Liver (tissue), 3 donors: ENCODE results near the gene SOX15.

Experiments
- TAF1 ChIP-seq: conservative IDR thresholded peaks from 2 replicates; pipeline ENCODE4 v1.6.1; 2016; ENCODE audit warnings: antibody characterized with exemption, mild to moderate bottlenecking
- TF ChIP-seq, protein P1 (sequence below): fragments of 150-350 bp; IDR thresholded peaks from 2 replicates; pipeline ENCODE4 v1.5.1; 2017; ENCODE audit warnings: improper control_type of control experiment, low read depth, low read length; ENCODE audit not compliant: missing input control
- donor health status: healthy.
- donor health status: healthy.

GRCh38 chr17:7615265-7615747, 25.4 kb upstream of the SOX15 start:
- TF ChIP-seq, protein P1, sequence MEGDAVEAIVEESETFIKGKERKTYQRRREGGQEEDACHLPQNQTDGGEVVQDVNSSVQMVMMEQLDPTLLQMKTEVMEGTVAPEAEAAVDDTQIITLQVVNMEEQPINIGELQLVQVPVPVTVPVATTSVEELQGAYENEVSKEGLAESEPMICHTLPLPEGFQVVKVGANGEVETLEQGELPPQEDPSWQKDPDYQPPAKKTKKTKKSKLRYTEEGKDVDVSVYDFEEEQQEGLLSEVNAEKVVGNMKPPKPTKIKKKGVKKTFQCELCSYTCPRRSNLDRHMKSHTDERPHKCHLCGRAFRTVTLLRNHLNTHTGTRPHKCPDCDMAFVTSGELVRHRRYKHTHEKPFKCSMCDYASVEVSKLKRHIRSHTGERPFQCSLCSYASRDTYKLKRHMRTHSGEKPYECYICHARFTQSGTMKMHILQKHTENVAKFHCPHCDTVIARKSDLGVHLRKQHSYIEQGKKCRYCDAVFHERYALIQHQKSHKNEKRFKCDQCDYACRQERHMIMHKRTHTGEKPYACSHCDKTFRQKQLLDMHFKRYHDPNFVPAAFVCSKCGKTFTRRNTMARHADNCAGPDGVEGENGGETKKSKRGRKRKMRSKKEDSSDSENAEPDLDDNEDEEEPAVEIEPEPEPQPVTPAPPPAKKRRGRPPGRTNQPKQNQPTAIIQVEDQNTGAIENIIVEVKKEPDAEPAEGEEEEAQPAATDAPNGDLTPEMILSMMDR = no peak
- no peak for TF ChIP-seq TAF1
